K562 (cell line): ENCODE measurements around the gene MMP17. TPM values are rescaled to one million over a fixed set of nuclear protein-coding genes. Genes with fewer than 3 reads are reported as not detected.
A peak's percentile ranks its signal among the peaks of the same experiment; 100 is the strongest.

Experiments used
- ATAC-seq: fragments of 200-7000 bp; cut with Tn5 transposase; 3 replicates; pipeline ENCODE4 v1.9.1; 2020; ENCODE audit warnings: moderate library complexity
- BruUV-seq: library from RNA; stranded (reverse); fragments of 400-500 nt; replicated peaks from 2 replicates; lab custom pipeline; 2021; lab: Mats Ljungman, UMichigan
- CTCF ChIA-PET: fragments of 300-600 bp; formaldehyde crosslinking; extraction: SDS; loops from one replicate; lab custom pipeline; 2021; ENCODE audit warnings: low intra/inter-chr PET ratio; lab: Yijun Ruan, JAX
- POLR2A ChIA-PET: fragments of 300-600, 350-650 bp; sonication (Branson Sonifier 250); formaldehyde crosslinking; extraction: SDS; loops from one replicate; lab custom pipeline; 2021; ENCODE audit warnings: antibody characterized with exemption, inconsistent platforms; lab: Yijun Ruan, JAX
- DNase-seq, 4 experiments: peaks; one replicate each; pipeline versions ENCODE4 v3.0.0 to v3.0.0-alpha.2; 2011 to 2018; ENCODE audit warnings: low spot score in 3 of 4, mixed read lengths in 3 of 4; ENCODE audit errors: extremely low read depth in 1 of 4
- FAIRE-seq: peaks from 2 replicates; lab custom pipeline; 2011; peaks lifted over from hg19 to GRCh38; lab: Jason Lieb, UNC
- H2AFZ ChIP-seq: 2 replicates; pipeline ENCODE4 v1.6.0; 2011; ENCODE audit warnings: low read depth, low read length, control low read depth, inconsistent platforms
- H3K27ac ChIP-seq: fragments of 200-600 bp; 3 replicates; pipeline ENCODE4 v1.8.0; 2011; ENCODE audit warnings: low read depth, mild to moderate bottlenecking, control low read depth, inconsistent platforms, low read length, moderate library complexity, mixed read lengths; ENCODE audit errors: extremely low read depth
- H3K27me3 ChIP-seq, 2 experiments: fragments of 300-600 bp in 1 of 2; 2 replicates in 1 of 2; 3 replicates in 1 of 2; pipeline versions ENCODE4 v1.6.0 to v1.8.0; 2011; ENCODE audit warnings: inconsistent platforms in 2 of 2, low read length in 2 of 2, mild to moderate bottlenecking in 1 of 2, mixed read lengths in 1 of 2, moderate library complexity in 1 of 2; ENCODE audit not compliant: control insufficient read depth in 2 of 2, insufficient read depth in 2 of 2
- H3K36me3 ChIP-seq: fragments of 300-600 bp; 3 replicates; pipeline ENCODE4 v1.8.0; 2011; ENCODE audit warnings: mild to moderate bottlenecking, low read length, inconsistent platforms; ENCODE audit not compliant: control insufficient read depth, insufficient read depth
- H3K4me1 ChIP-seq, 2 experiments: fragments of 200-600 bp in 1 of 2; replicated peaks in 1 of 2; 2 replicates in 1 of 2; 3 replicates in 1 of 2; pipeline versions ENCODE4 v1.5.1 to v1.8.0; 2011; ENCODE audit warnings: inconsistent platforms in 2 of 2, low read length in 2 of 2, mild to moderate bottlenecking in 1 of 2, mixed read lengths in 1 of 2, moderate library complexity in 1 of 2; ENCODE audit not compliant: control insufficient read depth in 2 of 2, insufficient read depth in 2 of 2
- H3K4me2 ChIP-seq: 2 replicates; pipeline ENCODE4 v1.6.1; 2011; ENCODE audit warnings: low read length, control low read depth, inconsistent platforms, mixed read lengths; ENCODE audit not compliant: insufficient read depth
- H3K4me3 ChIP-seq: fragments of 200-600 bp; sonication (generic), shearing (Covaris generic); 2 replicates; pipeline ENCODE4 v1.5.1; 2016; ENCODE audit warnings: control low read depth, inconsistent platforms
- H3K79me2 ChIP-seq: fragments of 200-600 bp; 3 replicates; pipeline ENCODE4 v1.8.0; 2011; ENCODE audit warnings: low read length, inconsistent platforms; ENCODE audit not compliant: control insufficient read depth, insufficient read depth
- H3K9ac ChIP-seq, 2 experiments: 2 replicates each; pipeline versions ENCODE4 v1.6.0 to v1.6.1; 2011; ENCODE audit warnings: low read depth in 2 of 2, low read length in 2 of 2, control low read depth in 1 of 2, inconsistent platforms in 1 of 2, mild to moderate bottlenecking in 1 of 2, mixed read lengths in 1 of 2; ENCODE audit not compliant: insufficient read depth in 1 of 2
- H3K9me1 ChIP-seq: one replicate; pipeline ENCODE4 v1.6.0; 2011; ENCODE audit warnings: inconsistent platforms, mild to moderate bottlenecking, low read length, moderate library complexity; ENCODE audit not compliant: control insufficient read depth, insufficient read depth
- H3K9me3 ChIP-seq: replicated peaks from 2 replicates; pipeline ENCODE4 v1.5.1; 2011; ENCODE audit warnings: low read depth, low read length, inconsistent platforms; ENCODE audit not compliant: control insufficient read depth, insufficient read depth
- H4K20me1 ChIP-seq: replicated peaks from 2 replicates; pipeline ENCODE4 v1.6.1; 2011; ENCODE audit warnings: low read length, inconsistent platforms, mixed read lengths; ENCODE audit not compliant: control insufficient read depth, insufficient read depth
- CEBPB ChIP-seq: fragments of 450-650 bp; IDR thresholded peaks from 2 replicates; pipeline ENCODE4 v1.6.1; 2016; ENCODE audit warnings: missing genetic modification characterization, missing compliant biosample characterization
- HMGN3 ChIP-seq: IDR thresholded peaks from 2 replicates; pipeline ENCODE4 v1.6.1; 2011; ENCODE audit warnings: borderline replicate concordance, low read depth, mild to moderate bottlenecking, mixed read lengths, low read length; ENCODE audit not compliant: insufficient read length; ENCODE audit errors: extremely low read depth
- ZNF785 ChIP-seq: fragments of 250-450 bp; sonication (Bioruptor Pico); IDR thresholded peaks from 2 replicates; pipeline ENCODE4 v1.4.0; 2020; ENCODE audit warnings: mild to moderate bottlenecking
- WGBS: fragments of 100-300 bp; shearing (Covaris generic); methylation state at CpG from one replicate; pipeline ENCODE4 v1.1.6; 2016; ENCODE audit warnings: low coverage, mixed read lengths; ENCODE audit not compliant: insufficient coverage; ENCODE audit errors: missing lambda C conversion rate; 5-methylcytosine and 5-hydroxymethylcytosine counted together
- in situ Hi-C: fragments of 300-500 bp; cut with MboI; formaldehyde crosslinking; loops from 4 replicates; pipeline ENCODE4 v1.15.0; 2018; ENCODE audit warnings: inconsistent platforms, mixed read lengths
- intact Hi-C: fragments of 100-400 bp; cut with micrococcal nuclease; formaldehyde crosslinking; loops from 2 replicates; pipeline ENCODE4 v1.14.2; 2022
- polyA plus RNA-seq, 8 experiments: library from polyadenylated mRNA; depleted of rRNA in 4 of 8; stranded (reverse) in 5 of 8; unstranded in 3 of 8; fragments of >200 nt; fragmentation: Nextera tagmentation in 2 of 8; fragmentation: Illumina TruSeq in 1 of 8; extraction: Ambion mirVana in 2 of 8; extraction: Trizol in 1 of 8; gene quantifications; 2 replicates each; pipeline versions ENCODE4 v1.2.1 to v1.2.3, GENCODE V29; 2011 to 2014; ENCODE audit warnings: inconsistent platforms in 1 of 8, missing spikeins in 1 of 8
- total RNA-seq, 7 experiments: library from RNA; depleted of rRNA in 6 of 7; stranded (reverse); fragments of >200 nt in 6 of 7; fragmentation: Illumina TruSeq in 2 of 7; extraction: Trizol in 2 of 7; gene quantifications; 2 replicates each; pipeline versions ENCODE4 v1.2.1 to v1.2.3, GENCODE V29; 2011 to 2021; ENCODE audit warnings: low replicate concordance in 1 of 7
- TF ChIP-seq, protein P1 (sequence below): sonication (generic); formaldehyde crosslinking; IDR thresholded peaks from 2 replicates; pipeline ENCODE4 v1.8.0; 2022; ENCODE audit warnings: missing genetic modification reagents, mild to moderate bottlenecking, moderate library complexity, borderline replicate concordance

MMP17 gene
- total and polyA plus RNA-seq, 9 of the 15 experiments (the other 6 are each of a cell fraction or from before 2014, with no cell fraction given) = 1.1 to 21.2 (median 17.1) TPM; not detected in 2

DNA sequence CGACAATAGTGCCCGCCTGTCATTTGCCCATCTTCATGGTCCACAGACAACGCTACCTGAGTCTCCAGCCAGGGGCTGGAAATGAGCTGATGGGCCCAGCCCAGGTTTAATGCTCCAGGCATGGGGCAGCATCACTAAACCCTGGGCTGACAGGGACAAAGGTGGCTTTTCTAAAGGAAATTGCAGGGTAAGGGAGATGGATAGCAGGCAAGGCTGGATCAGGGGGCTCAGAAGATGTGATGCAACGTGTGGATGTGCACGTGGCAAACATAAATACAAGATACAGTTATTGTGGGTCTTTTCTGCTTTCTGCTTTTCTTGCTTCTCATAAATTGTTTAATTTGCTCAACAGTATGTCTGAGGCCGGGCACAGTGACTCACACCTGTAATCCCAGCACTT is 3.7 kb upstream of the MMP17 start:
- POLR2A ChIA-PET = interaction anchor here (0.6 kb wide), 1 partner anchor 232 kb away, joined by 3 read pairs; no protein-coding TSS in a partner anchor
- no peak for FAIRE-seq

More for the DNA sequence above, 3.7 kb upstream of the MMP17 start:
- 0 out of 2 replicates have a peak, but pooled peaks cover 5% of the 10 kb centered on the region for H4K20me1 ChIP-seq
- peaks cover 8% of the 10 kb centered on the region for H3K79me2 ChIP-seq
- no peaks in the 10 kb centered on the region for H3K9me1 ChIP-seq
- H3K9me3 ChIP-seq = no peaks in the 10 kb centered on the region
- H3K27me3 ChIP-seq = peaks cover 15 to 50% of the 10 kb centered on the region in 2 experiments
- no peak for DNase-seq
- CTCF ChIA-PET = no interaction called here
- intact Hi-C loops (loop anchor here (10.0 kb wide), 1 partner anchor 910 kb away; no protein-coding TSS in a partner anchor), in situ Hi-C loops (loop anchor here (10.0 kb wide), 1 partner anchor 900 kb away; no protein-coding TSS in a partner anchor)
- TF ChIP-seq HMGN3 (no peak), CEBPB (0 out of 2 replicates have a peak, but pooled peaks have one; percentile 19), ZNF785 (no peak)
- TF ChIP-seq, protein P1, sequence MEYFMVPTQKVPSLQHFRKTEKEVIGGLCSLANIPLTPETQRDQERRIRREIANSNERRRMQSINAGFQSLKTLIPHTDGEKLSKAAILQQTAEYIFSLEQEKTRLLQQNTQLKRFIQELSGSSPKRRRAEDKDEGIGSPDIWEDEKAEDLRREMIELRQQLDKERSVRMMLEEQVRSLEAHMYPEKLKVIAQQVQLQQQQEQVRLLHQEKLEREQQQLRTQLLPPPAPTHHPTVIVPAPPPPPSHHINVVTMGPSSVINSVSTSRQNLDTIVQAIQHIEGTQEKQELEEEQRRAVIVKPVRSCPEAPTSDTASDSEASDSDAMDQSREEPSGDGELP (CRISPR knock-in tag) = no peak
- H2AFZ ChIP-seq = no peak overlapping the region
- no peak for ATAC-seq
- 26% methylated on average over 6 of the region's 6 CpGs for WGBS
- no peak overlapping the region for H3K4me2 ChIP-seq
- H3K9ac ChIP-seq = no peak overlapping the region
- BruUV-seq = no TSS peak
- H3K27ac ChIP-seq = no peak overlapping the region
- H3K4me3 ChIP-seq = no peak overlapping the region
- no peaks in the 10 kb centered on the region for H3K36me3 ChIP-seq
- peaks cover under 1 to 20% of the 10 kb centered on the region in 2 experiments; a peak in 3 of 5 replicates for H3K4me1 ChIP-seq
